ENCODE data around the gene TRIM44.

Gene TRIM44

GRCh38 chr11:35662649-35663407 lies at the start of gene TRIM44:
TRIM44 (plus strand) TSS chr11:35662775; CDS start chr11:35663112, 337 bp downstream.
- peak; percentile 74 to 88 for DNase-seq

- peak in 1 of 2 experiments; percentile 39 for DNase-seq
Measured at GRCh38 chr11:35614939-35615569, 47.5 kb upstream of the TRIM44 start.

DNA sequence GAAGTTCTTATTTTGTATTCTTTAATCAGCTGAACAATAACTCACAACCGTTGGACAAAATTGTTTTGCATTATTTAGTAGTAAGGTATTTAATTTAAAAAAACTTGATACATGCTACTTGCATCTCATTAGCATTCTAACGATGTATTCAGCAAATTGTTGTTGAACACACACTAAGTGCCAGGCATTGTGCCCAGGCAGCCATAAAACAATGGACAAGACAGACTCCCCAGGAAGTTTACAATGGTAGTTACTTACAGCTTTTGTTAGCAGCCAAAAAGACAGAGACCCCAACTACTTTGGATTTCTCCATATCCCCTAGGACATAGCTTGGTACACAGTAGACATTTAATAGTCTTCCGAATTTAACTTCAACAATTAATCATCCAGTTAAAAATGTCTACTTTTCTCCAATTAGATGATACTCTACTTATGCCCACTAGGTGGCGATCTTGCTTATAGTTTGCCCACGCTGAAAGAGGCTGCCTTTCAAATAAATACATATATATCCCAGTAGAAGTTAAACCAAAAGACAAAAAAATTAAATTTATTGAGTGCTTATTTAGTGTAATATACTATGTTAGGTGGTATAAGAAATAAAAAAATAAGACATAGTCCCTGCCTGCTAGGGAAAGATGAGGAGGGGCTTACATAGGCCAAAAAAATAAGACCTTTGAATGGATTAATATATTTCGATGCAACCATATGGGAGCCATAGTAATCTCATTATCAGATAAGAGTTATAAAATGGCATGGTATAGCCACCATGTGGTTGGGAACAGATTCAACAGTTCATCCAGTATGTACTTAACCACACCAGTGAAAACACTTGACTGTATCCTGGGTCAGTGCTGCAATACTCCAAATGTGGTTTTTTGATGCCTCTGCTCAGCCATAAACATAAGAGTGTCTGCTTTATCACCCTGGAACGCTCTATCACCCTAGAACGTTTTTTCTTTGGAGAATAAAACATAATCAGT lies 46.4 kb upstream of the TRIM44 start:
- peak; percentile 56 to 58 for DNase-seq

DNA sequence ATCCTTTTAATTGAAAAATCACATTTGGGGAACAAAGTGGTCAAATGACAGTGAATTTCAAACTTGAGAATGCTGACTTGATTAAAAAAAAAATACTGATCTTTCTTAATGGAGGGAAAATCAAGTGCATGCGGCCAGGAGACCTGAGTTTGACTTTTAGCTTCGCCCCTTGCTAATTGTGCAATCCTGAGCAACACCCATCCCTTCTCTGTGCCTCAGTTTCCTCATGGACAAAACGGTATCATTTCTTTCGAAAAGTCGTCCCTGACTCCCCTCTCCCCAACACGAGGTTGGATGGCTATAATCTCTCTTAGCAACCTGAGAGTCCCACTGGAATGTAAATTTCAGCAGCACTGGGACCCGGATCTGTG lies 45.3 kb upstream of the TRIM44 start:
- no peak for DNase-seq

DNA sequence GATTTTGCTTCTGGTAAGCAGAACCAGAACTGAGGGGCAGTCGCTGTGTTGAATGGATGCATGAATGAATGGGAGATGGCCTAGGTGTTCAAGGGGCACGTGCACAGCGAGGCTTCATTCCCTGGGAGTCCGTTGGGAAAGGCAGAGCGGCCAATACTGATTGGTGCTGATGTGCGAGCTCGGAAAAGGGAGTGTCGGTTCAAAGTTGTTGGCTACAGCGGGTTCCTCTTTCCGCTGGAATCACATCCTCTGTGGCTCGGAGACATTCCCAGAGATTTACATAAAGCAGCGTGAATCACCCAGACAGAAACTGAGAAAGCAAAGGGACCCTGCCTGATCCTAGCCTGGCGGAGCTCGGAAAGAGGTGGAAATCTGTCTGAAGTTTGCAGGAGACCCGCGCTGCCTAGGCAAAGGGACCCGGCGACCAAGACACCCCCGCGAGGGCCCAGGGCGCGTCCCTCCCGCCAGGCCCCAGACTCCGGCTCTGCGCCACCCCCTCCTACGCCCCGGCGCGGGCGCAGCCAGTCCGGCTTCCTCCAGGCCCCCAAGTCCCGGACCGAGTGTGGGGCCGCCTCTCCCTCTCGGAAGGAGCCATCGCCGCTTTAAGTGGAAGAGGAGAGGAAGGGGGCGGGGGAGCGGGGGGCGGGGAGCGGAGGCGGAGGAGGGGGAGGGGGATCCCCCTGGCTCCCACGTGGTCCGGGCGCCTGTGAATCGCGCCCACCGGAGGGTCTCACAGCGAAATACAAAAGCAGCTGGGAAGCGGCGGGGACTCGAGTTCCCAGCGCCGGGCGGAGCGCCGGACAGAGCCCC lies 44.7 kb upstream of the TRIM44 start, which contains the start of gene FJX1:
TSS of gene FJX1 (plus strand) at position 774 of the 810 bp plus-strand sequence. CDS start 177 bp downstream, outside the sequence.
- DNase-seq = peak; percentile 71 to 75

DNA sequence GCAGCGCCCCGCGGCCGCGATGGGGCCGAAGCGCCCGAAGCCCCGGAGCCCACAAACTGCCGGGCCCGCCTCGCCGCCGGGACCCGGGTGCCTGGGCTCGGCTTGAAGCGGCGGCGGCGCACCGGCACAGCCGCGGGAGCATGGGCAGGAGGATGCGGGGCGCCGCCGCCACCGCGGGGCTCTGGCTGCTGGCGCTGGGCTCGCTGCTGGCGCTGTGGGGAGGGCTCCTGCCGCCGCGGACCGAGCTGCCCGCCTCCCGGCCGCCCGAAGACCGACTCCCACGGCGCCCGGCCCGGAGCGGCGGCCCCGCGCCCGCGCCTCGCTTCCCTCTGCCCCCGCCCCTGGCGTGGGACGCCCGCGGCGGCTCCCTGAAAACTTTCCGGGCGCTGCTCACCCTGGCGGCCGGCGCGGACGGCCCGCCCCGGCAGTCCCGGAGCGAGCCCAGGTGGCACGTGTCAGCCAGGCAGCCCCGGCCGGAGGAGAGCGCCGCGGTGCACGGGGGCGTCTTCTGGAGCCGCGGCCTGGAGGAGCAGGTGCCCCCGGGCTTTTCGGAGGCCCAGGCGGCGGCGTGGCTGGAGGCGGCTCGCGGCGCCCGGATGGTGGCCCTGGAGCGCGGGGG lies 44.0 kb upstream of the TRIM44 start:
- peak in 1 of 2 experiments; percentile 64 for DNase-seq

GRCh38 chr11:35619116-35619854 lies 43.3 kb upstream of the TRIM44 start:
- peak; percentile 64 to 81 for DNase-seq

DNA sequence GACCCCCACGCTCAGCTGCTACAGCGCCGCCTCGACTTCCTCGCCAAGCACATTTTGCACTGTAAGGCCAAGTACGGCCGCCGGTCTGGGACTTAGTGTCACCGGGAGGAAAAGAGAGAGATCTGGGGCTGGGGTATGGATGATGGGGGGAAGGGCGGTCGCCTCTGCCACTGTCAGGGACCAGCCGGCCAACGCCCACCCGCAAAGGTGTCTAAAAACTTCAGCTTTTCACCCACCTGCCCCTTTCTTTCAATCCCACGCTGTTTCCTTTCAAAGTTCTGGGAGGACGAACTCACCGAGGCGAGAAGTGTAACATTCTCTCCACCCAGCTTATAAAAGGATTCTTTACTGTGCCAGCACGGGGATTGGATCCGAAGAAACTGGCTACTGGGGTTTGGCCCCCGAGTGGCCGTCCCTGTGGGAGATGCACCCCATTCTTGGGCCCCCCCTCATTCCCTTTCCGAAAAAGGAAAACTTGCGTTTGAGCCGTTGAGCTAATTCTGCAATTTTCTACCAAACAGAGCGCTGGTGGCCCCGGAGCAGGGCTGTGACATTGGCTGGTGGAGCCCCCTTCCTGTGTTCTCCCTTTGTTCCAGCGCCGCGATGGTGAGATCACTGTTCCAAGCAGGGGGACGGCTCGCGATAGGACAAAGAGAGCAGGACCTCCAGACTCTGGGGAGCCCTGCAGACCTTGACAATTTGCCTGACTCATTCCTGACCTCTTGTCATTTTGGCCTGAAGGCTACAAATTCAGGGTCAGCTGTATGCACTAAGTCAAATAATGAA lies 42.5 kb upstream of the TRIM44 start:
- DNase-seq = peak; percentile 40 to 67

GRCh38 chr11:35620795-35621194 lies 41.8 kb upstream of the TRIM44 start:
- no peak for DNase-seq

GRCh38 chr11:35621620-35622019 lies 41.0 kb upstream of the TRIM44 start:
- no peak for DNase-seq

DNA sequence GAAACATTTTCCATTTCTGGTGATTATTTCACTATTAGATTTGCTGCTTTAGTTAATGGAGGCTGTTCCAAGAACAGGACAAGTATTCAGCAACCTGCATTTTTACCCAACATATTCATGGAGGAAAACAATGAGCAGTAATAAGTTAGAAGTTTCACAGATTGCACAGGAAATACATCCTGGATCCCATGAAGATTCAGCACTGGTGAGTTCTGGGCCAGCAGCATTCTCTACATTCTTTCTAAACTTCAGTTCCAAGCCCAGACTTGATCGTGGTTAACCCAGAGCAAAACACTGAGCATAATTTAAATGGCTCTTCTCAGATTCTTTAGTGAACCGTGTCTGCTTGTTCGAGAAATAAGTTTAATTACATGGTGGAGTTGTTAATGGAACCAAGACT lies 40.5 kb upstream of the TRIM44 start:
- DNase-seq = no peak

DNA sequence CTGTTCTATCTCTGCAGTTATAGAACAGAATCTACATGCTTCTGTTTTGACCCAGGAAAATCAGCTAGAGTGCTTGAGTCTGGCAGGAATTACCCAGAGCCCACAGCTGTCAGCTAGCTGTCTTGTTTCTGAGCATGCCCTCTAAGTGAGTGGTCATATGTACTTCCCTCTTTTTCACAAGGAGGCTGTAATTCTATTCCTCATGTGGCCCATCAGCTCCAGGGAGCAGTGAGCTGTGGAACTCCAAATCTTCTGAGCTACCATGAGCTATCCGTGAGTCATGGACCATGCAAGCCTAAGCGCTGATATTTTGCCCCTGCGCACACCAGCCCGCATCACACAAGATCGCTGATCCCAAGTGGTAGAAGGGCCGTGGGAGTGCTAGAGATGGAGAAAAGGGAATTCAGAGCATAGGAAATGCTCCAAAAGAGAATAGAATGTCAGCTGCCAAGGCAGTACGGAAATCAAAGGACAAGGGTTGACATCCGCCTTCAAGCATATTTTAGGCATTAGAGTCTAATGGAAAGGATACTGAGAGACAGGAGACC lies 38.9 kb upstream of the TRIM44 start:
- DNase-seq = no peak

GRCh38 chr11:35624316-35624715 lies 38.3 kb upstream of the TRIM44 start:
- DNase-seq = no peak

DNA sequence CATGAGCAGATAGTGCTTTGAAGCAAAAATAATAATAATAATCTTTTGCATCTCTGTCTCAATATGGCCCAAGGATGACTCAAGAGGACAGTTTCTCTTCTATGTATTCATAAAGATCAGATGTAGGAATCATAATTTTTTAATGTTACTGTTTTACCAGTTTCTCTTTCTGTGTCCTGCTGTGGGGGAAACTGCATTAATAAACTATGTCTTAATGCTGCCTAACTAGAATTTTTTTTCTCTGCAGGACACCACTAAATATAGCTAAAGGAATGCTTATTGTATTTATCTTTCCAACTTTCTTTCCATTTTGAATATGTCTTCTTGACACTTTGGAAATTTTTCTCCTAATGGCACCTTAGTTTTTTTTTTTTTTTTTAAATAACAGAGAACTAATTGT lies 37.8 kb upstream of the TRIM44 start:
- DNase-seq = no peak

DNA sequence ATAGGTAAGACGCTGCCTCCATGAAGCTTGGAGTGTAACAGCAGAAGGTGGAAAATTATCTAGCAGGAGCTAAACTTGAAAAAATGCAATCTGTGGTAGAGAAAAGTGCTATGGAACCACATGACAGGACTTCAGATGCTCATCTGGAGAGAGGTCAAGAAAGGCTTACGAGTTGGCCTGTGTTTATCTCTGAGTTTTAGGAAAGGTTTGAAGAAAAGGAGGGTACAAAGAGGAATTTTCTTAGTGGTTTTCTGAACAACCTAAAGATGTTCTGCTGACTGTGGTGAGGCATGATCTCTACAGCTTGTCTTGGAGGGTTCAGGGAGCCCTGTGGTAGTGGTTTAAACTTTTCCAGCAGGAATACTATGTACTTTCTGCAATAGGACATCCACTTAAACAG lies 36.1 kb upstream of the TRIM44 start:
- DNase-seq = no peak

DNA sequence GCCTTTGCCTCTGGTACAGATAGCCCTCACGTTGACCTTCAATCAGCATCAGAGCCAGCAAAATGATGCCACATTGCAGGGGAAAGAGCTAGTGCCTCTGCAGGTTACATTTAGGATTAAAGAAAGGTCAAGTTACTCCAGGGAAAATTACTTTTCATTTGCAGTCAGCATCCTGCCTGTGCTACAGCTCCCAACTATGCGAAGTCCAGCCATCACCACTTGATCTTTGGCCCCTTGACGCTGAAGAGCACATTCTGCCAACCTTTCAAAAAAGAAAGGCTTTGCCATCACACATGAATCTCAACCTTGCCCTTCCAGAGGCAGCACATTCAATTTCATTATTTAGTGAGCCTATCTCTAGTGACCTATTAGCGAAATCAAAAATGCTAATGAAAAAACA lies 33.1 kb upstream of the TRIM44 start:
- no peak for DNase-seq

DNA sequence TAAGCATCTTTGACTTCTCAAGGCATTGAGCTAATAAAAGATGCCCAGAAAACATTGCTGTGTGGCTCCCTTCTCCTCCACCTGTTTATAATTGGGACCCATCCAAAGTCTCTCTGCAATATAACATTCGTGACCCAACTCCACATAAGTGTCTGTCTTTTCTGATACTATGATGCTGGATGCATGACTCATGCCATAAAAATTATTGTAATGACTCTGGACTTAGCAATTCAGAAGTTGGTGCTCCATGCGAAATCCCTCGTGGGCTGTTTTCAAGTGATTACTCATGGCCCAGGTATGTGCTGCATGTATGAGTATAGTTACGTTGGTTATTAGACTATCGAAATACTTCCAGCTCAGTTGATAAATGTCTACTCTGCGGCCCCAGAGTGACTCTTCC lies 32.7 kb upstream of the TRIM44 start:
- no peak for DNase-seq

DNA sequence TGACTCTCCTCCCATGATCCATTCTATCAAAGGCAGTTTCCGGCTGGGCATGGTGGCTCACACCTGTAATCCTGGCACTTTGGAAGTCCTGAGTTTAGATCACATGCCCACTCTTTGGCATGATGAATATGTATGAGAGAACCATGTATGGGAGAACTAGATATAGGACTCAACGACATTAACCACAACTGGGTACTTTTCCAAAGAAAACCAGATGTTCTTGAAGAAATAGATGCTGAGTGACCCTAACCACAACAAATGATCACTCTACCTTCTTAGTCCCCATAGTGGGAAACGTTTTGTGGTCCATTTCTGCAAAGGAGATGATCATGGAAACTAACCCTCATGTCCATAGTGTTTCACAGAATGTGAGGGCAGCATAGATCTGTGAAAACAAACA lies 30.7 kb upstream of the TRIM44 start:
- no peak for DNase-seq

DNA sequence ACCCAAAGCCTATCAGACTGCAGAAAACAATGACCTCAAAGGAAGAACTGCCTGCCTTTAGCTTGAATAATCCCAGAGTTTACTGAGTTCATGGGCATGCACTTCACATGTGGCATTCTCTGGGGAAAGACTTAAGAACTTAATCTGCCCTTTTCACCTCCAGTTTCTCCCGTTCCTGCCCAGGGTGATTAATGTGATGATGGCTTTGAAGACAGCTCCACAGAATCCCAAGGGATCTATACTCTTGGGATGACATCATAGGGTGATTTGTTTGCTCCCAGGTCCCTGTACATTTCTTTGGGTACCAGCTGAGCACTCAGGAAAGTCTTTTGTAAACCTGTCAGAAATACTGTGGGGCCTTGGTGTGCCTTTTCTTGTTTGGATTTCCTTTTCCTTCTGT lies 30.3 kb upstream of the TRIM44 start:
- no peak for DNase-seq

GRCh38 chr11:35633827-35634423 lies 28.6 kb upstream of the TRIM44 start:
- DNase-seq = no peak
